Left ventricle myocardium superior (tissue), 1 donor: Measurements from ENCODE around the gene GSTP1. TPM values are rescaled to one million over a fixed set of nuclear protein-coding genes. Genes with fewer than 3 reads are reported as not detected.
"Not testable (repeated sequence)": the region's sequence is repeated elsewhere in the genome, so short reads cannot be mapped to it uniquely, and the experiment has no call there.

Experiments
- ATAC-seq: fragments of 200-7000 bp; cut with Tn5 transposase; one replicate; pipeline ENCODE4 v1.9.1; 2020; ENCODE audit warnings: mild to moderate bottlenecking, moderate library complexity
- DNase-seq: peaks from one replicate; pipeline ENCODE4 v3.0.0-alpha.2; 2020
- intact Hi-C: fragments of 100-400 bp; cut with micrococcal nuclease; formaldehyde crosslinking; loops from one replicate; pipeline ENCODE4 v1.11.0; 2022
- total RNA-seq: library from RNA; stranded (reverse); fragmentation: NEBNext Ultra II Directional; extraction: Animal tissue kit (Norgen Biotek cat#: 25700); gene quantifications from one replicate; pipeline ENCODE4 v1.2.1, GENCODE V29; 2021
- donor health status: DM: no; HTN: yes; CAD: no; lungs with severe emphysema.

The GSTP1 gene
- total RNA-seq, 1 donor from 2014 or later = 360 TPM

- DNase-seq, intact Hi-C loops, ATAC-seq: not testable (repeated sequence)
These were observed 40.2 kb downstream of the GSTP1 start for GRCh38 chr11:67623795-67624194.

GRCh38 chr11:67626131-67626833, 42.7 kb downstream of the GSTP1 start:
- ATAC-seq, DNase-seq, intact Hi-C loops: not testable (repeated sequence)

GRCh38 chr11:67626970-67627369, 43.4 kb downstream of the GSTP1 start:
- ATAC-seq (no peak), DNase-seq (peak; percentile 20)
- intact Hi-C loops = no loop called here

- intact Hi-C loops = no loop called here
- ATAC-seq (no peak), DNase-seq (peak; percentile 29)
These were observed 43.8 kb downstream of the GSTP1 start for GRCh38 chr11:67627441-67627811.

- no peak for ATAC-seq
- intact Hi-C loops = no loop called here
- DNase-seq = no peak
These were observed 44.4 kb downstream of the GSTP1 start for GRCh38 chr11:67627812-67628624.

- intact Hi-C loops = no loop called here
- ATAC-seq (no peak), DNase-seq (peak; percentile 54)
These were observed 45.2 kb downstream of the GSTP1 start for GRCh38 chr11:67628710-67629385.

DNA sequence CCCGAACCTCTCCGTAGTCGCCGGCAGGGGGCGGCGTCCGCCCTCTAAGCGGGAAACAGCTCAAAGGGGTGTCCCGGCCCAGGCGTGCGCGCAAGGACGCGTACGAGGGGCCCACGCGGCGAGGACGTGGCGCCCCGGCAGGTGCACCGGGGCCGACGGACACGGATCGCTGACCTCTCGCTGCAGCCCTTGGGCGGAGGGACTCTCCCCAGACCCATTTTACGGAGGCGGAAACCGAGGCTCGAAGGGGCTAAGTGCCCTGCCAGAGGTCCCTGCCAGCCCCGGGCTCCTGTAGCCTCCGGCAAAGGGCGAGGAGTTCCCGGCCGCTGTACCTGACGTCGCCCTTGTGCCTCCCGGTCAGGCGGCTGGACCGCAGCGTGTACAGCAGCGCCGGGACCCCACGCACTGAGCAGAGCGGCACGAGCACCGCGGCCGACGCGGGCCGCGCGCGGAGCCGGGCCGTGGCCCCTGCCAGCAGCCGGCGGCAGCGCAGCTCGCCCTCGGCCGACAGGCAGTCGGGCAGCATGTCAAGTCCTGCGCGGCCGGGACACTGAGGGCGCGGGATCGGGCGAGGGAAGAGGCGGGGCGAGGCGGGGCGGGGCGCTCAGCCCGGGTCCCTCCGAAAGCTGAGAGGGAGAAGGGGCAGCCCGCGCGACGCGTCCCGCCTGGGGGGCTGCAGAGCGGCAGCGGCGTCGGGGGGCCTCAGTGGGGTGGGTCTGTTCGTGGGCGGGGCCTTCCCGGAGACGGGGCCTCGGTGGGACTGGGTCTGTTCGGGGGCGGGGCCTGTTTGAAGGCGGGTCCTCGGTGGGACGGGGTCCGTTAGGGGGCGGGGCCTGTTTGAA, 46.0 kb downstream of the GSTP1 start, which contains the start of gene NUDT8:
TSS of gene NUDT8 (minus strand) at position 552 of the 842 bp plus-strand sequence. CDS start at position 526, 26 bp downstream.
- DNase-seq (peak; percentile 94), ATAC-seq (peak; percentile 74)
- intact Hi-C loops = no loop called here

DNA sequence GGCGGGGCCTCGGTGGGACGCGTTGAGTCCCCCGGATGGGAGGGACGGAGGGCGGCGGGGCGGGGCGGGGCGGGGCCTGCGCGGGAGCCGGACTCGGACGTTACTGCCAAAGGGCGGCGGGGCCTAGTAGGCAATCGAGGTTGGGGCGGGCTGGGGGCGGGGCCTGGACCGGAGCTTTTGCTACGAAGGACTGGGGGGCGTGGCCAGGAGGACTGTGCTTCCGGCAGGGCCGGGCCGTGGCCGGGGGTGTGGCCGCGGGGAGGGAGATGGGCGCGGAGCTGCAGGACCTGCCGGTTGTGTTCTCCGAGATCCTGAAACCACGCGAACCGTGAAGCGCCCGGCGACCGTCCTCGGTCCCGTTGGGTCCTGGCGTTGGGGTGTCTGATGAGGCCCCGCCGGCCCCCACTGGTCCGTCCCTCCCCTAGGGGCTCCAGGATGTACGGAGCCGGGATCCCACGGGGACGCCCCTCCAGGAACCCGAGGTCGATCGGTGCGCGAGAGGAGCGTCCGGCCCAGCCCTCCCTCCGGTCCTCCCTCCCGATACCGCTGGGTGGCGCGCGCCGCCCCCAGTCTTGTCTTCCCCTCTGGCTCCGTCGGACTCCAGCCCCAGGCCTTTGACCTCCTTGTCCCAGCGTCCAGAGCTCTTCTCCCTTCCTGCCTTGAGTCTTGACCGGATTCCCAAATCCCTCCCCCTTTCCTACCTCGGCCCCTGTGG, 46.8 kb downstream of the GSTP1 start:
- peak; percentile 99 for DNase-seq
- ATAC-seq = peak; percentile 87
- intact Hi-C loops = no loop called here

GRCh38 chr11:67630943-67631331, 47.3 kb downstream of the GSTP1 start:
- ATAC-seq = no peak

GRCh38 chr11:67631411-67631810, 47.8 kb downstream of the GSTP1 start:
- intact Hi-C loops = no loop called here
- ATAC-seq = no peak
- DNase-seq = no peak

More at GRCh38 chr11:67630943-67631331, 47.3 kb downstream of the GSTP1 start:
- intact Hi-C loops = no loop called here
- peak; percentile 53 for DNase-seq

GRCh38 chr11:67631853-67632174, 48.2 kb downstream of the GSTP1 start:
- DNase-seq (no peak), ATAC-seq (no peak)
- intact Hi-C loops = no loop called here

- ATAC-seq = peak; percentile 14
- intact Hi-C loops = no loop called here
These were observed 48.8 kb downstream of the GSTP1 start for GRCh38 chr11:67632175-67632981.

DNA sequence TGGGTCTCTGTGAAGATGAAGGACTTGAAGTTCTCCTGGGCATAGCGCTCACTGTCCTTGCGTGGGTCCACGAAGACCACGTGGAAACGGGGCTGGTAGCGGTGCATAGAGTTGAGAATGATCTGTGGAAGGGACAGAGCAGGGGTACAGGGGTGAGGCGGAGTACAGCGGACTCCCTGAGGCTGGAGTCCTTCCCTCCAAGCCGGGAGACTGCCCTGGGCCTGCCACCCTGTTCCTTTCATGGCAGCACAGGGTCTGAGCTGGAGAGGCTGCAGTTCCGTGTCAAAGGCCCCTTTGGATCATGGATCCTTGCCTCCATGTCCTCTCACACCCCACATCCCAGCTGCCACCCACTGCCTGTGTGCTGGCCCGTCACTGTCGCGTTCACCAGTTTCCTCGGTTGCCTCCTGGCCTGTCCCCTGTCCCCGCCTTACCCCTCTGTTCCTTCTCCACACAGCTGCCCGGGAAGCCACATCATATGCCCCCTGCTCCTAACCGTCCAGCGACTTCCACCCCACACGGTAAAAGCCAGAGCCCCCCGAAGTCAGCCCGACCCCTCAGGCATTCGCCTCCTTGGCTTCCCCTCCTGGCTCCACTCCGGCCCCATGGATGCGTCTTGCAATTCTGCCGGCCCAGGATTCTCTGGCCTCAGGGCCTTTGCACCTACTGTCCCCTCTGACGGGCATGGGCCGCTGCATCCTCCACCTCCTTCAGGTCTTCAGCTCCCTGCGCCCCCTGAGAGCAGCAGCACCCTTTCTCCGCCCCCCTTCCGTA, 49.6 kb downstream of the GSTP1 start:
- intact Hi-C loops = no loop called here
- ATAC-seq (no peak), DNase-seq (no peak)

More at GRCh38 chr11:67632175-67632981, 48.8 kb downstream of the GSTP1 start:
- peak; percentile 89 for DNase-seq

DNA sequence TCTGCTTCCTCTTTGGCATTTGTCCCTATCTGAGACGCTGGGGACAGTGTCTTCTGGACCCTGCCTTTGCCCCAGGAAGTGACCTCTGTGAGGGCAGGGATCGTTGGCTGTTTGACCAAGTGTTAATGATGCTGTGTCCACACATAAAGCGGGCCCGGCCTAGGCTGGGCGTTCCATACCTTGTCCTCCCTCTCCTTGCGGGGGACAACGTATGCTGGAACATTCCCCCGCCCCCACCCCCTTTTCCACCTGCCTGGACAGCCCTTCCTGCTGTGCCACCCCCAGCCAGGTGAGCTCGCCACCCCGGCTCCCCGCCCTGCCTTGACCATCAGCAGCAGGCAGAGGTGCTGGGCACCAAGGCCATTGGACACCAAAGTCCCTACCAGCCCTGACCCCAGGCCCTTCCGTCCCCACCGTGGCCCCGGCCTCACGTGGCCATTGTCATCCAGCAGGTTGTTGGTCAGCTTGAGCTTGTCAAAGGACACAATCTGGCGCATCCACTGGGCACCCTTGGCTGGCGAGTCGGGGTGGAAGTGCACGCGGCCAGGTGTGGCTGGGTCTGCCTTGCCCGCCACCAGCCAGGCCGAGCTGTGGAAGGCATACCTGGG, 50.2 kb downstream of the GSTP1 start:
- no peak for ATAC-seq
- DNase-seq = peak; percentile 19
- intact Hi-C loops = no loop called here

DNA sequence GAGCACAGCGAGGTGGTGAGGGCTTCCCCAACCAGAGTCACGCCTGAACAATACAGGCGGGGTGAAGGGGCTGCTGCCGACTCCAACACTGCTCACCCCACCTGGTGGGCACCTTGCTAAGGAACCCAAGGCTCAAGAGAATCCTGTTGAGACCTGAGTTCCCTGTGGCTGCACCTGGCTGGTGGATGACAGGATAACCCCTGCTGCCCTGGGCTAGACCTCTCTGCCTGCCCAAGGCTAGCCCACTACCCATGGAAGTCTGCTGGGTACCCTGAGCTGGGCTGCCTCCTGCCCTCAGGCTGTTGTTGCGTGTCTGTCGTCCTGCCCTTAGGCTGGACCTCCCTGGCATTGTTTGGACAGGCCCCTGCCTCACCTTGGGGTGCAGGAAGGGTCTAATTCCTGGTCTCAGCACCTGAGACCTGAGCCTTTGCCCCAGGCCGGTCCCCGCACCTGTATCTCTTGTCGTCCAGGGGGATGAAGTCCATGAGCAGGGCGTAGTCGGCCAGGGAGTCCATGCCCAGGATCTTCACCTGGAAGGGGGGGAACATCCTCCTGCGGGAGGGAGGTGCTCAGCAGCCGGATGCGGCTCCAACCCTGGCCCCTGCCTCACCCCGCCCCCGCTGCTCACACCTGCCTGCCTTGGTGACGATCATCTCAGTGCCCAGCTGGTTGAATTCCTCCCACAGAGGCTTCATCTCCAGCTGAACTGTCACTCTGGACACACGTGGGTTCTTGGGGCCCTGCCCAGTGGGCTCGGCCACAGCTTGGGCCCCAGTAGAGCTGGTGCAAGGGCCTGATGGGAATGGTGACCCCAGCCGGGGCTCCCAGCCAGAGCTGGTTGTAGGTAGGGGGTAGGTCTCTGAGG, 51.0 kb downstream of the GSTP1 start:
- ATAC-seq (no peak), DNase-seq (no peak)
- intact Hi-C loops = no loop called here

DNA sequence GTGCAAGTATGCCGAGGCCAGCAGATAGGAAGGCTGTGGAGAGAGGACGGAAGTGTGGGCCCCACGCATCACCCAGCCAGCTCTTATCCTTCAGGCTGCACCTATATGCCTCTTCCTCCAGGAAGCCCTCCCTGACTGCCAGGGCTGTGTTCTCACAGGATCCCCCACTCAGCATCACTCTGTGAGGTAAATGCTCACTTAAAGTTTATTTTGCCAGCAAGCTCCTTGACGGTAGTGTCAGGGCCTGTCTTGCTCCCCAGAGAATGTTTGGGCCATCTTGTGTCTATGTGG, 51.6 kb downstream of the GSTP1 start:
- DNase-seq = no peak
- ATAC-seq = no peak
- intact Hi-C loops = no loop called here
